Common myeloid progenitor, CD34-positive (primary cell): Measurements from ENCODE around the gene RBMXL2.
A peak's percentile ranks its signal among the peaks of the same experiment; 100 is the strongest.

Experiments
- CTCF ChIA-PET: fragments of 350-600 bp; sonication (Branson Sonifier 250); formaldehyde crosslinking; loops from one replicate; lab custom pipeline; 2021; ENCODE audit warnings: antibody characterized with exemption; lab: Charles Lee
- POLR2A ChIA-PET: fragments of 350-600 bp; sonication (Branson Sonifier 250); formaldehyde crosslinking; loops from one replicate; lab custom pipeline; 2021; ENCODE audit warnings: antibody characterized with exemption; lab: Charles Lee
- DNase-seq, 3 donors: peaks; one replicate each; pipeline versions ENCODE4 v3.0.0 to v3.0.0-alpha.2; 2013
- H3K27ac ChIP-seq, 2 experiments: 1 replicate in 1 of 2; 2 replicates in 1 of 2; pipeline ENCODE4 v1.7.0; 2013; ENCODE audit warnings: inconsistent platforms in 2 of 2, low read length in 2 of 2, mild to moderate bottlenecking in 2 of 2, low read depth in 1 of 2, moderate library complexity in 1 of 2; ENCODE audit not compliant: severe bottlenecking in 2 of 2, insufficient read depth in 1 of 2, poor library complexity in 1 of 2
- H3K27me3 ChIP-seq, 5 experiments: replicated peaks in 2 of 5; 1 replicate in 3 of 5; 2 replicates in 2 of 5; pipeline versions ENCODE4 v1.6.1 to v1.7.0; 2013; ENCODE audit warnings: low read length in 4 of 5, mild to moderate bottlenecking in 2 of 5, moderate library complexity in 2 of 5, inconsistent platforms in 1 of 5; ENCODE audit not compliant: insufficient read depth in 5 of 5, control insufficient read depth in 4 of 5
- H3K36me3 ChIP-seq, 4 experiments: 1 replicate in 2 of 4; 2 replicates in 2 of 4; pipeline versions ENCODE4 v1.6.1 to v1.7.0; 2013; ENCODE audit warnings: low read length in 3 of 4, control low read depth in 1 of 4, mild to moderate bottlenecking in 1 of 4; ENCODE audit not compliant: control insufficient read depth in 4 of 4, insufficient read depth in 4 of 4
- H3K4me1 ChIP-seq, 4 experiments: 1 replicate in 3 of 4; 2 replicates in 1 of 4; pipeline versions ENCODE4 v1.6.1 to v1.7.1; 2013; ENCODE audit warnings: low read length in 3 of 4, mild to moderate bottlenecking in 3 of 4, control low read depth in 1 of 4, inconsistent platforms in 1 of 4, moderate library complexity in 1 of 4; ENCODE audit not compliant: control insufficient read depth in 4 of 4, insufficient read depth in 4 of 4; ENCODE audit errors: control extremely low read depth in 1 of 4
- H3K4me3 ChIP-seq, 7 experiments: 1 replicate in 4 of 7; 2 replicates in 3 of 7; pipeline versions ENCODE4 v1.5.1 to v1.7.0; 2013; ENCODE audit warnings: mild to moderate bottlenecking in 7 of 7, low read length in 6 of 7, moderate library complexity in 6 of 7, inconsistent platforms in 2 of 7, low read depth in 2 of 7, control low read depth in 1 of 7; ENCODE audit not compliant: insufficient read depth in 4 of 7, control insufficient read depth in 1 of 7; ENCODE audit errors: extremely low read depth in 1 of 7
- H3K9me3 ChIP-seq, 5 experiments: 1 replicate in 4 of 5; 2 replicates in 1 of 5; pipeline versions ENCODE4 v1.6.1 to v1.7.1; 2013; ENCODE audit warnings: low read length in 4 of 5, mild to moderate bottlenecking in 2 of 5, inconsistent platforms in 1 of 5, low read depth in 1 of 5, moderate library complexity in 1 of 5; ENCODE audit not compliant: control insufficient read depth in 4 of 5, insufficient read depth in 2 of 5; ENCODE audit errors: control extremely low read depth in 1 of 5
- WGBS: methylation state at CpG from one replicate; pipeline ENCODE4 v1.1.5; 2013; ENCODE audit not compliant: insufficient coverage; 5-methylcytosine and 5-hydroxymethylcytosine counted together

Gene RBMXL2

DNA sequence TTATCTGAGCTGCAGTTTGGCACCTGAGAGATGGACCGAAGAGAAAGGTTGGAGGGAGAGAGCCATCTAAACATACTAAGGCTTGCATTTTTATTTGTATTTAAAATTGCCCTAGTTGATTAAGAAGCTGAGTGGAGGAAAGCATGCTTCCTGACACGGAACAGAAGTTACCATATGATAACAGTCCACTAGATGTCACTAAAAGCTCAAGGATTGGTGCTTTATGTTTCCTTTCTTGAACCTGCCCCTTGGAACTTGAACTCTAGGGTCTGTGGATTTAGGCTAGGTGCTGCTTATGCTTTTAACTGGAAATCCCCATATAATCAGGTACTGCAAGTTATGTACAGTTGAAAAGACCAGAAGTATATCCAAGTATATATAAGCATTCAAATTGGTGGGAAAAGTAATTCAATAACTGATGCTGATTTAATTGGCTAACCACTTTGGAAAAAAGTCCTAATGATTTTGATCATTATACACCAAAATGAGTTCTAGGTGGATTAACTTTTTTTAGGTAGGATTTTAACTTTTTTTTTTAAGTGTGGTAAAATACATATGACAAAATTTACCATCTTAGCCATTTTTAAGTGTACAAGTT is 9.5 kb downstream of the RBMXL2 start:
- peak; percentile 65 to 77 (median 77) for DNase-seq
- H3K4me1 ChIP-seq = no peaks in the 10 kb centered on the region
- H3K27me3 ChIP-seq = peaks cover 0 to 23% (median 9%) of the 10 kb centered on the region in 5 experiments
- no CpG with 5 or more reads among the region's 2 CpGs for WGBS
- no peaks in the 10 kb centered on the region for H3K9me3 ChIP-seq
- no peak overlapping the region for H3K4me3 ChIP-seq
- H3K27ac ChIP-seq = no peak overlapping the region
- CTCF ChIA-PET = interaction anchor here (0.8 to 2.2 kb wide), 14 partner anchors 10 to 888 kb away, joined by 3 to 8 read pairs (median 4); no protein-coding TSS in a partner anchor
- POLR2A ChIA-PET = no interaction called here
- H3K36me3 ChIP-seq = no peaks in the 10 kb centered on the region

DNA sequence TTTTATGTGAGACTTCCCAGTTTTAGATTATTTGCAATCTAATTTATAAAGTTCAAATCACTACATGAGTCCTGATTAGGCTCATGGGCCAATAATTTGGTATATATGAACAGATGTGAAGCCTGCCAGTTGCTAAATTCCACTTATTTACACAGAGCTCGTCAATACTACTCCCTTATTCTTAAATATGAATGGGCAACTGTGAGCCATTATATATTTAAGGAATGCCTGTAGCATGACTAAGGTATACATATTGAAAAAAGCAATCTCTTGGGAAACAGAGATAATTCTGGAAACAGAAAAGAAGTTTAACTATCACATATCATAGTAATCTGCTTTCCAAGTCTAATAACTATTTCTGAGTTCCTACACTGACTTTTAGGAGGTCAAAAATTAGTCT is 27.0 kb downstream of the RBMXL2 start:
- H3K36me3 ChIP-seq = no peaks in the 10 kb centered on the region
- no peak for DNase-seq
- no peaks in the 10 kb centered on the region for H3K4me1 ChIP-seq
- CTCF ChIA-PET = no interaction called here
- no CpG with 5 or more reads among the region's 1 CpG for WGBS
- no peak overlapping the region for H3K4me3 ChIP-seq
- POLR2A ChIA-PET = no interaction called here
- H3K9me3 ChIP-seq = no peaks in the 10 kb centered on the region
- H3K27ac ChIP-seq = no peak overlapping the region
- peaks cover 3 to 15% (median 5%) of the 10 kb centered on the region in 5 experiments for H3K27me3 ChIP-seq

DNA sequence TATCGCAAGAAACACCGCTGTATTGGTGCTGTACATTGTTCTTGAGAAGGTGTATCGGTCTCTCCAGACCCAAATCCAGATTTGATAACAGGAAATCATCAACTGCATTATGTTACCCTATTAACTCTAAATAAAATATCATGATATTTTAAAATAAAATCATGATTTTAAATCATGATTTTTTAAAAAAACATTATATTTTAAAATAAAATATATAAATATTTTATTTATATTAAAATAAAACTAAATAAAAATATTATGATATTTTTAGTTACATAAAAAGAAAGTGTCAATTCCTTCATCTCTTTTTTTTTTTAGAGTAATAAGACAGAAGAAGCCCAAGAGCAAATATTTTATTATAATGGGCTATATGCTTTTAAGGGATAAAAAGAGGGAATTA is 27.6 kb downstream of the RBMXL2 start:
- CTCF ChIA-PET = no interaction called here
- no CpG with 5 or more reads among the region's 3 CpGs for WGBS
- H3K4me3 ChIP-seq = no peak overlapping the region
- no peaks in the 10 kb centered on the region for H3K36me3 ChIP-seq
- no peak overlapping the region for H3K27ac ChIP-seq
- no peak for DNase-seq
- no peaks in the 10 kb centered on the region for H3K9me3 ChIP-seq
- H3K27me3 ChIP-seq = peaks cover 3 to 15% (median 5%) of the 10 kb centered on the region in 5 experiments
- no peaks in the 10 kb centered on the region for H3K4me1 ChIP-seq
- POLR2A ChIA-PET = no interaction called here

DNA sequence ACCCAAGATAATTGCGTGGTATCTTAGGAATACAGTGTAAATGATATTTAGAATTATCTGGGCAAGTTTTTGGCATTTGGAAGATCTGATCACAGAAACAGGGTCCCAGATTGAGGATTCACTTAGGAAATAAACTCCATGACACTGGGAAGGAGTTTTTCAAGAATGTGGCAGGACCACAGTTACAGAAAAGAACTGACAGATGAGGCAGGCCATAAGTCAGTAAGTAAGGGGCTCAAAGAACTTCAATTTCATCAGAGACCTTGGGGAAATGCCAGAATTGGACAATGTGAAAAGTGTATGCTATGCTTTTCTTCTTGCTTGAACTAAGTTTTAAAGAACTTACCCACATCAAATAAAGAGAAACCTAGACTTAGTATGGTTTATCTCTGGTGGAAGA is 49.3 kb downstream of the RBMXL2 start:
- no peak for DNase-seq
- H3K36me3 ChIP-seq = no peaks in the 10 kb centered on the region
- H3K4me3 ChIP-seq = no peak overlapping the region
- POLR2A ChIA-PET = no interaction called here
- CTCF ChIA-PET = interaction anchor here (0.8 to 2.0 kb wide), 2 partner anchors 96 to 304 kb away, joined by 4 to 5 read pairs; no protein-coding TSS in a partner anchor
- H3K27me3 ChIP-seq = peaks cover 0 to 5% (median 0%) of the 10 kb centered on the region in 5 experiments
- WGBS = 100% methylated on average over 1 of the region's 1 CpG
- no peaks in the 10 kb centered on the region for H3K9me3 ChIP-seq
- H3K27ac ChIP-seq = no peak overlapping the region
- no peaks in the 10 kb centered on the region for H3K4me1 ChIP-seq
